AG04450 (cell line): ENCODE results near the gene PROKR2. TPM values are rescaled to one million over a fixed set of nuclear protein-coding genes. Genes with fewer than 3 reads are reported as not detected.

Source experiments
- CTCF ChIA-PET: fragments of 300-600, 350-600 bp; formaldehyde crosslinking; extraction: SDS; loops from one replicate; lab custom pipeline; 2022; ENCODE audit warnings: antibody characterized with exemption, inconsistent platforms; lab: Charles Lee
- POLR2A ChIA-PET: fragments of 350-600 bp; formaldehyde crosslinking; extraction: SDS; loops from one replicate; lab custom pipeline; 2021; ENCODE audit warnings: antibody characterized with exemption, inconsistent platforms; lab: Yijun Ruan, JAX
- DNase-seq: peaks from one replicate; pipeline ENCODE4 v3.0.0-alpha.2; 2011; ENCODE audit warnings: low read depth, low spot score
- H3K27ac ChIP-seq: one replicate; pipeline ENCODE4 v1.5.1; 2012; ENCODE audit warnings: low read depth, low read length, control low read depth
- H3K27me3 ChIP-seq: one replicate; pipeline ENCODE4 v1.6.0; 2012; ENCODE audit warnings: low read length; ENCODE audit not compliant: control insufficient read depth, insufficient read depth
- H3K4me3 ChIP-seq: 2 replicates; pipeline ENCODE4 v1.5.1; 2011; ENCODE audit warnings: mild to moderate bottlenecking, low read depth, low read length, control low read depth
- H3K9me3 ChIP-seq: 2 replicates; pipeline ENCODE4 v1.5.1; 2012; ENCODE audit warnings: low read length; ENCODE audit not compliant: control insufficient read depth, insufficient read depth
- polyA minus RNA-seq: library from RNA; depleted of rRNA, polyadenylated mRNA; stranded (reverse); fragments of >200 nt; gene quantifications from 2 replicates; pipeline ENCODE4 v1.2.3, GENCODE V29; 2011; rRNA and poly(A)+ RNA removed
- polyA plus RNA-seq: library from polyadenylated mRNA; depleted of rRNA; stranded (reverse); fragments of >200 nt; gene quantifications from 2 replicates; pipeline ENCODE4 v1.2.3, GENCODE V29; 2011; rRNA removed
- TF ChIP-seq, protein P1 (sequence below): IDR thresholded peaks from 2 replicates; pipeline ENCODE4 v1.5.1; 2011; ENCODE audit warnings: low read depth, low read length, control low read depth, inconsistent platforms

PROKR2 gene
- polyA plus RNA-seq, result not detected in 2 replicates
- not detected in 2 replicates for polyA minus RNA-seq

GRCh38 chr20:5316188-5317158, at the start of gene PROKR2:
Gene PROKR2, minus strand, starts transcription at chr20:5316954. Its CDS starts 2,585 bp downstream, at chr20:5314369.
- ChIA-PET CTCF (no interaction called here), POLR2A (no interaction called here)
- Histone ChIP-seq H3K4me3 (no peak within 1 kb of the TSS), H3K27ac (no peak within 1 kb of the TSS), H3K9me3 (no peaks in the 10 kb centered on the region; the same call in 1 of the 2 replicates), H3K27me3 (peaks cover 27% of the 10 kb centered on the region)
- TF ChIP-seq, protein P1, sequence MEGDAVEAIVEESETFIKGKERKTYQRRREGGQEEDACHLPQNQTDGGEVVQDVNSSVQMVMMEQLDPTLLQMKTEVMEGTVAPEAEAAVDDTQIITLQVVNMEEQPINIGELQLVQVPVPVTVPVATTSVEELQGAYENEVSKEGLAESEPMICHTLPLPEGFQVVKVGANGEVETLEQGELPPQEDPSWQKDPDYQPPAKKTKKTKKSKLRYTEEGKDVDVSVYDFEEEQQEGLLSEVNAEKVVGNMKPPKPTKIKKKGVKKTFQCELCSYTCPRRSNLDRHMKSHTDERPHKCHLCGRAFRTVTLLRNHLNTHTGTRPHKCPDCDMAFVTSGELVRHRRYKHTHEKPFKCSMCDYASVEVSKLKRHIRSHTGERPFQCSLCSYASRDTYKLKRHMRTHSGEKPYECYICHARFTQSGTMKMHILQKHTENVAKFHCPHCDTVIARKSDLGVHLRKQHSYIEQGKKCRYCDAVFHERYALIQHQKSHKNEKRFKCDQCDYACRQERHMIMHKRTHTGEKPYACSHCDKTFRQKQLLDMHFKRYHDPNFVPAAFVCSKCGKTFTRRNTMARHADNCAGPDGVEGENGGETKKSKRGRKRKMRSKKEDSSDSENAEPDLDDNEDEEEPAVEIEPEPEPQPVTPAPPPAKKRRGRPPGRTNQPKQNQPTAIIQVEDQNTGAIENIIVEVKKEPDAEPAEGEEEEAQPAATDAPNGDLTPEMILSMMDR, result no peak
- DNase-seq, result no peak

- Histone ChIP-seq H3K4me3 (no peak overlapping the region), H3K27ac (no peak overlapping the region), H3K9me3 (no peaks in the 10 kb centered on the region; the same call in 1 of the 2 replicates), H3K27me3 (no peaks in the 10 kb centered on the region)
- ChIA-PET POLR2A (no interaction called here), CTCF (interaction anchor here (1.6 kb wide), 1 partner anchor 83 kb away, joined by 3 read pairs; no protein-coding TSS in a partner anchor)
- no peak for DNase-seq
- TF ChIP-seq, protein P1, result no peak
These were observed 48.3 kb upstream of the PROKR2 start for GRCh38 chr20:5364997-5365597.

DNA sequence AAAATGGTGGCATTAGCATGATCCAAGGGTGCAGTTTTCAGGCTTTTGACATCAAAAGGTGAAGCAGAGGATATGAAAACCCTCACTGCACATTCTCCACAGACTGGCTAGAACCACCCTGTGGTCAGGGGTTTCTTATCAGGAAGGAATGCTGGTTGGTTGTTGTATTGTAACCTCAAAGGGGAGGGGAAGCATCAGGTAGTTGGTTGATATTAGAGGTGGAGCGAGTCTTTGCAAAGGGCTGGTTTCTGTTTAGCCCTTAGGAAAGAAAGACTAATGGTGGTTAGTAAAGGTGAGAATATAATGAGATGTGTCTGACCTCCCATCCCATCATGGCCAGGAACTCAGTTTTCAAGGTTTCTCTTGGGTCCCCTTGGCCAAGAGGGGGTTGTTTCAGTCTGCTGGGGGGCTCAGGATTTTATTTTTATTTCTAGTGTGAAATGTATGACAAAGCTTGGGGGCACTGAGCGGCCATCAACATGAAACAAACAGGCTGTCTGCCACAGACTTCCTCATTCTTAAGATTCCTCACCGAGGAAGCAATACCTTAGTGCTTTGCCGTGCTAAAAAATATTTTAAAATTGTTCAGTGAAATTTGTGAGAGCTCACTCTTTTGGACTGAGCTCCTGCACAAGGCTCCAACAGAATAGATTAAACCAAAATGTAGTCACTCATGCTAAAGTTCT, 47.5 kb upstream of the PROKR2 start:
- no peaks in the 10 kb centered on the region for H3K27me3 ChIP-seq
- H3K27ac ChIP-seq, result no peak overlapping the region
- no peak for DNase-seq
- TF ChIP-seq, protein P1, result no peak
- no peak overlapping the region for H3K4me3 ChIP-seq
- no peaks in the 10 kb centered on the region; the same call in 1 of the 2 replicates for H3K9me3 ChIP-seq
- POLR2A ChIA-PET, result no interaction called here
- CTCF ChIA-PET, result interaction anchor here (1.6 kb wide), 1 partner anchor 84 kb away, joined by 3 read pairs; no protein-coding TSS in a partner anchor

- no peak for DNase-seq
- POLR2A ChIA-PET, result no interaction called here
- TF ChIP-seq, protein P1, result no peak
- CTCF ChIA-PET, result no interaction called here
- H3K27me3 ChIP-seq, result no peaks in the 10 kb centered on the region
- no peaks in the 10 kb centered on the region; the same call in 1 of the 2 replicates for H3K9me3 ChIP-seq
- H3K27ac ChIP-seq, result no peak overlapping the region
- no peak overlapping the region for H3K4me3 ChIP-seq
These were observed 46.0 kb upstream of the PROKR2 start for GRCh38 chr20:5362771-5363170.
